DMS114 treated with DMSO at 0.1 percent for 48 hours (cell line): ENCODE measurements around the gene RAB11FIP3.

ENCODE experiments used
- DNase-seq: peaks from one replicate; lab custom pipeline; 2025; ENCODE audit not compliant: unreplicated experiment; lab: John Stamatoyannopoulos, UW

The RAB11FIP3 gene

DNA sequence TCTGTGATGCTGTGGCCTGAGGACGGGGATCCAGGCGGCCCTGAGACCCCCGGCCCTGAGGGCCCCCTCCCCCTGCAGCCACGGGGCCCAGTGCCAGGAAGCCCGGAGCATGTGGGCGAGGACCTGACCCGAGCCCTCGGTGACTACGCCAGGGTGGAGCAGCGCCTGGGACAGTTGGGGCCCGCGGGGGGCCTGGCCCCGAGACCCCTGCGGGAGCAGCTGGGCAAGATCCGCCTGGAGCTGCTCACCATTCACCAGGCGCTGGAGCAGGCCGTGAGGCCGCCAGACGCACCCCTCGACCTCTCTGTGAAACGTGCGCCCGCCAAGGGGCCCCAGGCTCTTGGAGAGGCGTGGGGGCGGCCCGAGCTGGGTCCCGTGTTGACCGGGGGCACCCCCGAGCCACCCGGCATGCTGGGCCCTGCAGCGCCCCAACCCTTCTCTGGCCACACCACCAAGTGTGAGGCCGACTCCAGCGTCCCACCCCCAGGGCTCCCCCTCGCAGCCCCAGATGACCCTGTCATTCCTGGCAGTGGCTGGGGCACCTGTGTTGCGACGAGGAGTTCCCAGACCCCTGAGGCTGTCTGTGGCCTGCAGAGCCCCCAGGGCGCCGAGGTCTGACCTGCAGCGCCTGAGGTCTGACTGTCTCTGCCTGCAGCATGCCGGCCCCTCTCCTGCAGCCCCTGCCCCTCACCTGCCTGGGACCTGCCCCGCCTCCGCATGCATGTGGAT, 139.4 kb downstream of the RAB11FIP3 start:
- no peak for DNase-seq

DNA sequence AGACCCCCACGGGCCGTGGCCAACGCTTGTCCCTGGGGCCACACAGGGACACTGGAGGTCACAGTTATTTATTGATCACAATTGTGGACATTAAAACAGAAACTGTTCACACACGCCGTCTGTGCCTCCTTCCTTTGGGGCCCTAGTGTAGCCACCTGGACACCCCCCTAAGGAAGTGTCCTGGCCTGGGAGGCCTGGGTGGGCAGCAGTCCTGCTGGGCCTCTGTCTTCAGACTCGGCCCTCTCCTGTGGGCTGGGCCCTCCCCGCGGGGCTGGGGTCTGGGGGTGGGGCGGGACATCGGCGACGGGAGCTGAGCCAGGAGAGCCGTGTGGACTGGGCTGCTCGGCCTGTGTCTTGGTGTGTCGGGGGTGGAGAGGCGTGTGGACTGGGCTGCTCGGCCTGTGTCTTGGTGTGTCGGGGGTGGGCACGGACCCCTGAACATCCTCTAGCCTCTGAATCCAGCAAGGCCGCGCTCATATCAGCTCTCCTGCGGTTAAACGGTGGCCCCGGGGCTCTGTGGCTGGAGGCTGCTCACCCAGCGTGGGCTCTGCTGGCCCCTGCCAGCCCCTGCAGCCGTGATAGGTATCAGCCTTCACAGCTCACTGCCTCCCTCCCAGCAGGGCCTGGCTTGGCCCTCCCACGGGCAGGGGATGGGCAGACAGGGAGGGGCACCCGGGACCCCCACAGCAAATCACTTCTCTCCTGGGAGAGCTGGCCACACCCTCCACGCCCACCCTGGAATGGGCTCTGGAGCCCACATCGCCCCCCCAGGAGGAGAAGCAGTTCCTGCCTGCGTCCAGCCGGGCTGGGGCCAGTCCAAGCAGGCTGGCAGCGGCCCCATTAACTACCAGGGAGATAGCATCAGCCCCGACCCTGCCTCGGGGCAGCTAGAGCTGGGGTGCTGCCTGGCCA, 140.2 kb downstream of the RAB11FIP3 start:
- DNase-seq, result no peak

DNA sequence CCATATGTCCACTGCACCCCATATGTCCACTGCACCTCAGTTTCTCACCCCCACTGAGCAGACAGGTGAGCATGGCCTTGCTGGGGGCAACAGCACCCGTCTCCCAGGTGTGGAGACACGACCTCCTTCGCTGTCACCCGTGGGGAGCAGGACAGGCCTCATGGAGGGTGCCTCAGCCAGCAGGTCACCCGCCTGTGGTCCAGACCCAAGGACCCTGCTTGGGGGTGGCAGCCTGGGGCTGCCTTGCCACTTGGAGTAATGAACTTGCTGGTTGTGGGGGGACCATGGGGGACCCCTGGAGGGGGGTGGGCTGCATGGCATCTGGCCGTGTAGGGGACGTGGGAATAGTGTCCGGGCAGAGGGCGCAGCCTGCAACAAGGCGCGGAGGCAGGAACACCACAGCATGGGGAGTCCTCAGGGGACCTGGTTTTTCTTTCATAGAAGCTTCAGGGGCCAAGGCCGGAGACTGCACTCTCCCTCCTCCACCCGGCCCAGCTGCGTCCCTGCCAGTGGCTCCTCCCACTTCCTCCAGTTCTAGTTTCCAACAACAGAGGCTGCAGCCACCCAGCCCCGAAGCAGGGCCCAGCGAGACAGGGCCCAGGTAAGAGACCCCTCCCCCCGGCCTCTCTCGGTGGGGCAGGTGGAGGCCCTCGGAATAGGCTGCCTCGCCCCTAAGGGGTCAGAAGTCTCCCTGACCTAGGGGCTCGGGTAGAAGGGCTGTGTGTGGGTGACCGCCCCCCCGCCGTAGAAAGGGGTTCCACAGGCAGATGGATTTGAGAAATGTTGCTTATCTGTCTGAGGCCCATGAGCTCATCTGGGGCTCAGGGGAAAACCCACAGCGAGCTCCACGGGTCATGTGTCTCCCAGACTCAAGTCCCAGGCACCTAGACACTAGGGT, 141.3 kb downstream of the RAB11FIP3 start, which contains the start of gene NHLRC4:
NHLRC4 (plus strand) TSS at position 531 of the 898 bp plus-strand sequence. CDS start 1,043 bp downstream, outside the sequence.
- no peak for DNase-seq

DNA sequence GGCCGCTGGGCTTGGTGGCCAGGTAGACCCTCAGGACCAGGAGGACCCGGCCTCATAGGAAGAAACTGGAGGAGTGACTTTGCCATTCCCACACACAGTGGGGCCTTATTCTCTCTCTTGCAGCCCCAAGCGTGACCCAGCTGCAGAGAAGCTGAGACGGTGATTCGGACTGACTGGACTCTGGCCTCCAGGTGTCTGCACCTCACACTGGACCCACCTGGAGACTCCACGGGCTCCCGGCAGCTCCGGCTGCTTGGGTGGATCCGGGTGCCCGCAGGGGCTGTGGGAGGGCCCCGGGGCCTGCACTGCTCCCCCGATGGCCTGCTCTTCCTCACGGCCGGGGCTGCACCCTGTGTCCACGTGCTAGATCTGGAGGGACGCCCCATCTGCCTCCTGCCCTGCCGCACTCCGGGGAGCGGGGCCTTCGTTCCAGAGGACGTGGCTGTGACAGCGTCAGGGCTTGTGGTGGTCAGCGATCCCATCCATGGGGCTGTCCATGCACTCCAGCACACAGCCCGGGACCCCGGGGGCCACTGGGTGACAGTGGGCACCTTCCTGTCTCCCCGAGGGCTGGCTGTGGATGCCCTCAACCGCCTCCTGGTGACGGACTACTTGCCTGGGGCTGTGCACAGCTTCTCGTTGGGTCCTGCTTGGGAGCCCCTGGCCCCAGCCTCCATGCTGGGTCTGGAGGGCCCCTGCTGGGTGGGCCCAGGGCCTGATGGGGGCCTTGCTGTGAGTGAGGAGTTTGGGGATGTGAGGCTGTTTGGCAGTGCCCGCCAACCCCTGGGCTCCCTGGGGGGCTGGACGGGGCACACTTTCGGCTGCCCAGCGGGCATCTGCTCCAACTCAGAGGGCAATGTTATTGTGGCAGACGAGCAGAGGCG, 142.2 kb downstream of the RAB11FIP3 start:
- no peak for DNase-seq

GRCh38 chr16:568401-569258, 143.2 kb downstream of the RAB11FIP3 start:
- no peak for DNase-seq

- DNase-seq, result no peak
Measured at GRCh38 chr16:569445-570254, 144.2 kb downstream of the RAB11FIP3 start, which contains the start of gene PIGQ. Gene PIGQ, plus strand, starts transcription at chr16:569968. Its CDS starts 4,107 bp downstream, at chr16:574075.
